Choroid plexus epithelial cell (primary cell): ENCODE measurements around the gene TASP1.
A peak's percentile ranks its signal among the peaks of the same experiment; 100 is the strongest.

Experiments
- DNase-seq: peaks from one replicate; pipeline ENCODE4 v3.0.0-alpha.2; 2010; ENCODE audit warnings: low read depth
- H3K4me3 ChIP-seq: 2 replicates; pipeline ENCODE4 v1.5.1; 2011; ENCODE audit warnings: low read depth, mild to moderate bottlenecking, control low read depth, low read length, moderate library complexity
- CTCF ChIP-seq: conservative IDR thresholded peaks from 2 replicates; pipeline ENCODE4 v1.5.1; 2011; ENCODE audit warnings: low read depth, mild to moderate bottlenecking, control low read depth, inconsistent platforms, low read length, moderate library complexity

The TASP1 gene

GRCh38 chr20:13419477-13419876 lies 219.3 kb downstream of the TASP1 start:
- no peak for TF ChIP-seq CTCF
- no peak overlapping the region for H3K4me3 ChIP-seq
- no peak for DNase-seq

- TF ChIP-seq CTCF = no peak
Observed at GRCh38 chr20:13418263-13419229, 220.2 kb downstream of the TASP1 start.

GRCh38 chr20:13416531-13416930 lies 222.2 kb downstream of the TASP1 start:
- no peak for DNase-seq
- TF ChIP-seq CTCF = no peak
- no peak overlapping the region for H3K4me3 ChIP-seq

More at GRCh38 chr20:13418263-13419229, 220.2 kb downstream of the TASP1 start:
- DNase-seq = peak; percentile 40
- H3K4me3 ChIP-seq = no peak overlapping the region

- no peak for DNase-seq
- TF ChIP-seq CTCF = no peak
- H3K4me3 ChIP-seq = no peak overlapping the region
Observed at GRCh38 chr20:13412806-13413445, 225.8 kb downstream of the TASP1 start.

GRCh38 chr20:13404293-13404692 lies 234.4 kb downstream of the TASP1 start:
- TF ChIP-seq CTCF = no peak
- no peak overlapping the region for H3K4me3 ChIP-seq
- DNase-seq = no peak

- DNase-seq = no peak
- no peak for TF ChIP-seq CTCF
- no peak overlapping the region for H3K4me3 ChIP-seq
Observed at GRCh38 chr20:13403453-13403852, 235.3 kb downstream of the TASP1 start.
